ENCODE measurements around the gene KCNAB1. TPM values are rescaled to one million over a fixed set of nuclear protein-coding genes. Genes with fewer than 3 reads are reported as not detected.

The KCNAB1 gene
- total and polyA plus RNA-seq, 4 donors: 8.9 to 45.8 (median 17.8) TPM

DNA sequence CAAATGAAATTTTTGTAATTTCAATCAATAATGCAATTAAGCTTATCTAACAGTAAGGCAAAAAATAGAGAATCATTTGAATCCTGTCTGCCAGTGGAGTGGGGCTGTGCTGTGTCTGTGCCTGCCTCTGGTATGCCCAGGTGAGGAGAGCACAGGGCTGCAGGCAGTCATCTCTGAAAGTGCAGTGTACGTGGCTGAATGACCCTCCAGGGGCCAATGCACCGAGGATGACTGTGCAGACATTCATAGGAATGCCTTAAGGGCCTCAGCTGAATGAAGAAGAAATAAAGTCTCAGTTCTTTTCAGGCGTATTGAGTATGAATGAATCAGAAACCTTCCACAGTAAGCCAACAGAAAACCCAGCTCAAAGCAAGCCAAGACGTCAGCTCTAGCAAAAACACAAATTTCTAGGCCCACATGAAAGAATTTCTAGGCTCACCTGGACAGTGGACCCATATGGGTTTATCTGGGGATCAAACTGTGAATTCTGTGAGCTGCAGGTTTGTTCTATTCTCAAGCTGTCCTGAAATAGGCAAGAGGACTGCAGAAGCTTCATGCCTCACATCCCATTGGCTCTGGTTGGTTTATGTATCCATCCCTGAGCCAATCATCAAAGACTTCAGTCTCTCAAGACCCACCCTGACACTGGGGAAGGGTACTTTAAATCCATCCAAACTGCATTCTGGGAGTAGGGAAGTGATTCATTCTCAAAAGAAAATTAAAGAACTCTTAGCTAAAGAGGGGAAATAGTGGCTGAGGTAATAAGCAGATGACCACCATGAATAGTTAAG, 311.2 kb downstream of the KCNAB1 start:
- Histone ChIP-seq H3K4me3 (ENCODE audit: low read length in 2 of 2) (no peak overlapping the region), H3K4me1 (ENCODE audit: control insufficient read depth in 1 of 2, insufficient read depth in 2 of 2, low read length in 2 of 2) (no peaks in the 10 kb centered on the region), H3K27ac (ENCODE audit: low read depth in 1 of 2, low read length in 2 of 2) (no peak overlapping the region), H3K9me3 (ENCODE audit: control insufficient read depth, low read length) (no peaks in the 10 kb centered on the region), H3K27me3 (ENCODE audit: control insufficient read depth in 1 of 2, insufficient read depth in 2 of 2, low read length in 1 of 2) (no peaks in the 10 kb centered on the region), H3K36me3 (ENCODE audit: control insufficient read depth in 1 of 2, insufficient read depth in 2 of 2, low read length in 1 of 2) (peaks cover 0 to 3% of the 10 kb centered on the region in 2 donors)
- WGBS, 2 donors: 89% methylated on average over 4 of the region's 4 CpGs
- ATAC-seq (ENCODE audit: low FRiP score) (no peak), DNase-seq (no peak)
- intact Hi-C loops (cut with DNase I): no loop called here

DNA sequence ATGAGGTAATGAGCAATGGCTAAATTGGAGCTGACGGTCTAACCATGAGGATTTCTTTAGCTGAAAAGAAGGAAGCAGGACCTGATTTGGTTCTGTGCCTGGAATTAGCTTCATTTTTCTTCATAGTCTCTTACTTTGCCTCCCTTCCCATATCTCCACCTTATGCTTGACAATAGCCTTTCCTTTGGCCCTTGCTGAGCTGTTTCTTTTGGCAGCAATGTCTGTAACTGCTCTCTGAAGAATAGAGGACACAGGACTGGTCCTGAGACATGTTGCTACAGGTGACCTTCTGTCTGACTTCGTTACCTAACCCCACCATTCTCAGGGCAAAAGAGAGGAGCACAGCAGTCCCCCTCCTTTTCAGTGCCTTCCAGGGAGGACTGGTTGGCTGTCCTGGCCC, 312.2 kb downstream of the KCNAB1 start:
- Histone ChIP-seq H3K27ac (ENCODE audit: low read depth in 1 of 2, low read length in 2 of 2) (no peak overlapping the region), H3K9me3 (ENCODE audit: control insufficient read depth, low read length) (no peaks in the 10 kb centered on the region), H3K27me3 (ENCODE audit: control insufficient read depth in 1 of 2, insufficient read depth in 2 of 2, low read length in 1 of 2) (no peaks in the 10 kb centered on the region), H3K4me3 (ENCODE audit: low read length in 2 of 2) (no peak overlapping the region), H3K36me3 (ENCODE audit: control insufficient read depth in 1 of 2, insufficient read depth in 2 of 2, low read length in 1 of 2) (peaks cover 0 to 3% of the 10 kb centered on the region in 2 donors), H3K4me1 (ENCODE audit: control insufficient read depth in 1 of 2, insufficient read depth in 2 of 2, low read length in 2 of 2) (no peaks in the 10 kb centered on the region)
- no peak for ATAC-seq (ENCODE audit: low FRiP score)
- 77 to 85% methylated on average over 2 of the region's 2 CpGs for WGBS, 2 donors
- intact Hi-C loops (cut with DNase I): no loop called here
- DNase-seq: no peak

DNA sequence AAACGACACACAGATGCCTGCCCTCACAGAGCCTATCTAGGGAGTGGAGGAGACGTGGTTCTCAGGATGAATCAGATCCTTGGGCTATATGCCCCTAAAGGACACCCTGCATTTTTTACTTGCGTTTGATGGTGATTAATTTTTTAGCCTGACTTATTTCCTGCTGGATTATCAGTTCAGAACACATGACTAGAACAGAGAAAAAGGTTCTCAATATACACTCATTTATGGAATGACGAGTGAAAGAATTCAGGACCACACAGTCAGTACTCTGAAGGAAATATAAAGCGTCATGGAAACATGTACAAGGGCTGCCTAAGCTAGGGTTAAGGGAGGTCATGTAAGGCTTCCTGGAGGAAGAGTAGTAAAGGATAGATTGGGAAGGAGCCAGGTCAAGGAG, 312.8 kb downstream of the KCNAB1 start:
- 82 to 84% methylated on average over 5 of the region's 5 CpGs for WGBS, 2 donors
- no peak for ATAC-seq (ENCODE audit: low FRiP score)

GRCh38 chr3:156433910-156434309, 313.5 kb downstream of the KCNAB1 start:
- no peak for ATAC-seq (ENCODE audit: low FRiP score)
- DNase-seq: no peak
- no peaks in the 10 kb centered on the region for H3K9me3 ChIP-seq (ENCODE audit: control insufficient read depth, low read length)
- H3K4me3 ChIP-seq (ENCODE audit: low read length in 2 of 2): no peak overlapping the region
- H3K4me1 ChIP-seq (ENCODE audit: control insufficient read depth in 1 of 2, insufficient read depth in 2 of 2, low read length in 2 of 2): no peaks in the 10 kb centered on the region
- H3K27me3 ChIP-seq (ENCODE audit: control insufficient read depth in 1 of 2, insufficient read depth in 2 of 2, low read length in 1 of 2): no peaks in the 10 kb centered on the region
- no peak overlapping the region for H3K27ac ChIP-seq (ENCODE audit: low read depth in 1 of 2, low read length in 2 of 2)
- intact Hi-C loops (cut with DNase I): no loop called here
- peaks cover 0 to 3% of the 10 kb centered on the region in 2 donors for H3K36me3 ChIP-seq (ENCODE audit: control insufficient read depth in 1 of 2, insufficient read depth in 2 of 2, low read length in 1 of 2)

More for the DNA sequence above, 312.8 kb downstream of the KCNAB1 start:
- H3K9me3 ChIP-seq (ENCODE audit: control insufficient read depth, low read length): no peaks in the 10 kb centered on the region
- H3K27ac ChIP-seq (ENCODE audit: low read depth in 1 of 2, low read length in 2 of 2): no peak overlapping the region
- no peaks in the 10 kb centered on the region for H3K27me3 ChIP-seq (ENCODE audit: control insufficient read depth in 1 of 2, insufficient read depth in 2 of 2, low read length in 1 of 2)
- no peak for DNase-seq
- peaks cover 0 to 3% of the 10 kb centered on the region in 2 donors for H3K36me3 ChIP-seq (ENCODE audit: control insufficient read depth in 1 of 2, insufficient read depth in 2 of 2, low read length in 1 of 2)
- no peaks in the 10 kb centered on the region for H3K4me1 ChIP-seq (ENCODE audit: control insufficient read depth in 1 of 2, insufficient read depth in 2 of 2, low read length in 2 of 2)
- intact Hi-C loops (cut with DNase I): no loop called here
- H3K4me3 ChIP-seq (ENCODE audit: low read length in 2 of 2): no peak overlapping the region

- Histone ChIP-seq H3K36me3 (ENCODE audit: control insufficient read depth in 1 of 2, insufficient read depth in 2 of 2, low read length in 1 of 2) (peaks cover 0 to 4% of the 10 kb centered on the region in 2 donors), H3K9me3 (ENCODE audit: control insufficient read depth, low read length) (no peaks in the 10 kb centered on the region), H3K4me1 (ENCODE audit: control insufficient read depth in 1 of 2, insufficient read depth in 2 of 2, low read length in 2 of 2) (no peaks in the 10 kb centered on the region), H3K27me3 (ENCODE audit: control insufficient read depth in 1 of 2, insufficient read depth in 2 of 2, low read length in 1 of 2) (no peaks in the 10 kb centered on the region), H3K4me3 (ENCODE audit: low read length in 2 of 2) (no peak overlapping the region), H3K27ac (ENCODE audit: low read depth in 1 of 2, low read length in 2 of 2) (no peak overlapping the region)
- DNase-seq (no peak), ATAC-seq (ENCODE audit: low FRiP score) (no peak)
- WGBS, 2 donors: 81 to 83% methylated on average over 3 of the region's 3 CpGs
- intact Hi-C loops (cut with DNase I): no loop called here
These were observed 314.5 kb downstream of the KCNAB1 start for GRCh38 chr3:156434921-156435320.

- Histone ChIP-seq H3K4me1 (ENCODE audit: control insufficient read depth in 1 of 2, insufficient read depth in 2 of 2, low read length in 2 of 2) (no peaks in the 10 kb centered on the region), H3K9me3 (ENCODE audit: control insufficient read depth, low read length) (no peaks in the 10 kb centered on the region), H3K27ac (ENCODE audit: low read depth in 1 of 2, low read length in 2 of 2) (no peak overlapping the region), H3K36me3 (ENCODE audit: control insufficient read depth in 1 of 2, insufficient read depth in 2 of 2, low read length in 1 of 2) (peaks cover 0 to 2% of the 10 kb centered on the region in 2 donors), H3K4me3 (ENCODE audit: low read length in 2 of 2) (no peak overlapping the region), H3K27me3 (ENCODE audit: control insufficient read depth in 1 of 2, insufficient read depth in 2 of 2, low read length in 1 of 2) (no peaks in the 10 kb centered on the region)
- no peak for DNase-seq
- WGBS, 2 donors: 93 to 96% methylated on average over 5 of the region's 5 CpGs
- intact Hi-C loops (cut with DNase I): no loop called here
- ATAC-seq (ENCODE audit: low FRiP score): no peak
These were observed 322.7 kb downstream of the KCNAB1 start for GRCh38 chr3:156443079-156443478.

DNA sequence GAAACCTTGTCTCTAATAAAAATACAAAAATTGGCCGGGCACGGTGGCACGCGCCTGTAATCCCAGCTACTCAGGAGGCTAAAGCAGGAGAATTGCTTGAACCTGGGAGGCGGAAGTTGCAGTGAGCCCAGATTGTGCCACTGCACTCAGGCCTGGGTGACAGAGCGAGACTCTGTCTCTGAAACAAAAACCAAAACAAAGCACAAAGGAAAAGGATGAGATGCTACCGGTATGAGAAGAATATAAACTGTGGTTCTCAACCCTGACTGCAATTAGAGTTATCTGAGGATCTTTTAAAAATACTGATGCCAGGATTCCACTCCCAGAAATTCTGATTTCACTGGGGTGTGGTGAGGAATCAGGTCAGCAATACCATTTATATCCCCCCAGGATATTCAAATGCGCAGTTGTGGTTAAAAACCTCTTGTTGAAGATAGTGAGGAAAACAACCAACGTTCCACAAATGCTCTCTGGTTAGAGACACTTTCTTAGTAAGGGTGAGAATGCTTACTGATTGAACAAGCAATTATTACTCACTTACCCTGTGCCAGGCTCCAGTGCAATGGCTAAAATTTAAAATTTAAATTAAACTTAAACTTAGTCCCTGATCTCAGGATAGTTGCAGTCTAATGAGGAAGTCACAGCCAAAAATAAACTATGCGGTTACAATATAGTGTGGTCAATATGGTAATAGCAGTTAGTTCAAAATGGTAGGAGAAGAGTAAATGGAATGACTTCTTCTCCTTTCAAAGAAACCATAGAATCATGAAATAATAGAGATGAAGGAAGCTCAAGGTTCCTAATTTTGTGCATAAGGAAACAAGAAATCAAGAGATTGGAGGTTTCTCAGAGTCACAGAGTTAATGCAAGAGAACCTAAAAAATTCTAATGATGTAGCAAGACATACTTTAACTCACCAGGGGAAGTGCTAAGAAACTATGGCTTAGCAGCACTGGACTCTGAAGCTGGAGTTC, 325.0 kb downstream of the KCNAB1 start:
- ATAC-seq (ENCODE audit: low FRiP score) (no peak), DNase-seq (no peak)
- Histone ChIP-seq H3K9me3 (ENCODE audit: control insufficient read depth, low read length) (no peaks in the 10 kb centered on the region), H3K27me3 (ENCODE audit: control insufficient read depth in 1 of 2, insufficient read depth in 2 of 2, low read length in 1 of 2) (no peaks in the 10 kb centered on the region), H3K4me1 (ENCODE audit: control insufficient read depth in 1 of 2, insufficient read depth in 2 of 2, low read length in 2 of 2) (no peaks in the 10 kb centered on the region), H3K4me3 (ENCODE audit: low read length in 2 of 2) (no peak overlapping the region), H3K36me3 (ENCODE audit: control insufficient read depth in 1 of 2, insufficient read depth in 2 of 2, low read length in 1 of 2) (no peaks in the 10 kb centered on the region), H3K27ac (ENCODE audit: low read depth in 1 of 2, low read length in 2 of 2) (no peak overlapping the region)
- intact Hi-C loops (cut with DNase I): no loop called here
- 95% methylated on average over 10 of the region's 10 CpGs for WGBS, 2 donors

DNA sequence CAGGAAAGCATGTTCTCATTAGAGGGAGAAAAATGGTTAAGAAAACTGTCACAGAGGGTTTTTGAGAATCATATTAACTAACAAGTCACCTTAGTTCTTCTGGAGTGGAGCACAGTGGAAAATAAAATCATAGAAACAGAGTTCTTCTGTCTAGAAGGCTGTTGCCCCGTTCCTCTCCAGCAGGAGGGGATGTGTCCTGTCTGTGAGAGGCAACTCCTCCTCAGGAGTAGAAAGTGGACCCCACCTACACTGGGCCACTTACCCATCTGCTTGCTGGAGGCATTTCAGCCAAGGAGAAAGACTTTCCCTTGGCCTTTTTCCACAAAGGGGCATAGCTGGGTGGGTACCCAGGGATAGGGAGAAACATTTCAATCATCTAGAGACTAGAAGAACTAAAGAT, 327.9 kb downstream of the KCNAB1 start:
- ATAC-seq (ENCODE audit: low FRiP score): no peak
- intact Hi-C loops (cut with DNase I): no loop called here
- H3K36me3 ChIP-seq (ENCODE audit: control insufficient read depth in 1 of 2, insufficient read depth in 2 of 2, low read length in 1 of 2): no peaks in the 10 kb centered on the region
- no peak overlapping the region for H3K4me3 ChIP-seq (ENCODE audit: low read length in 2 of 2)
- no peaks in the 10 kb centered on the region for H3K9me3 ChIP-seq (ENCODE audit: control insufficient read depth, low read length)
- no peaks in the 10 kb centered on the region for H3K4me1 ChIP-seq (ENCODE audit: control insufficient read depth in 1 of 2, insufficient read depth in 2 of 2, low read length in 2 of 2)
- 84 to 93% methylated on average over 1 of the region's 1 CpG for WGBS, 2 donors
- no peak overlapping the region for H3K27ac ChIP-seq (ENCODE audit: low read depth in 1 of 2, low read length in 2 of 2)
- no peaks in the 10 kb centered on the region for H3K27me3 ChIP-seq (ENCODE audit: control insufficient read depth in 1 of 2, insufficient read depth in 2 of 2, low read length in 1 of 2)
- no peak for DNase-seq

All from aorta (tissue), 5 donors.